MM.1S (cell line): ENCODE data around the gene ADIPOR2.
A peak's percentile ranks its signal among the peaks of the same experiment; 100 is the strongest.

Experiments
- DNase-seq: peaks from one replicate; pipeline ENCODE4 v3.0.0-alpha.2; 2015
- H2AFZ ChIP-seq: fragments of 300-600 bp; sonication (generic); 2 replicates; pipeline ENCODE4 v1.6.0; 2016; ENCODE audit warnings: antibody characterized with exemption, low read length
- H3F3A ChIP-seq: fragments of 300-600 bp; sonication (generic); 2 replicates; pipeline ENCODE4 v1.6.1; 2016; ENCODE audit warnings: mild to moderate bottlenecking, antibody characterized with exemption, low read length, moderate library complexity, mixed read lengths; ENCODE audit not compliant: insufficient read depth
- H3K27ac ChIP-seq: fragments of 300-600 bp; sonication (generic); 2 replicates; pipeline ENCODE4 v1.5.1; 2016; ENCODE audit warnings: mild to moderate bottlenecking, low read length
- H3K27me3 ChIP-seq: fragments of 300-600 bp; sonication (generic); replicated peaks from 2 replicates; pipeline ENCODE4 v1.6.0; 2016; ENCODE audit warnings: low read length; ENCODE audit not compliant: insufficient read depth
- H3K36me3 ChIP-seq: fragments of 300-600 bp; sonication (generic); replicated peaks from 2 replicates; pipeline ENCODE4 v1.6.1; 2016; ENCODE audit warnings: mild to moderate bottlenecking, low read length, mixed read lengths; ENCODE audit not compliant: insufficient read depth
- H3K4me1 ChIP-seq: fragments of 300-600 bp; sonication (generic); 2 replicates; pipeline ENCODE4 v1.6.1; 2016; ENCODE audit warnings: low read length, mixed read lengths
- H3K4me2 ChIP-seq: fragments of 300-600 bp; sonication (generic); 2 replicates; pipeline ENCODE4 v1.6.0; 2016; ENCODE audit warnings: low read depth, low read length
- H3K4me3 ChIP-seq: fragments of 300-600 bp; sonication (generic); 2 replicates; pipeline ENCODE4 v1.5.1; 2016; ENCODE audit warnings: low read length, mixed read lengths
- H3K79me2 ChIP-seq: fragments of 300-600 bp; sonication (generic); 2 replicates; pipeline ENCODE4 v1.6.1; 2016; ENCODE audit warnings: mixed run types, low read length, mixed read lengths
- H3K9ac ChIP-seq: fragments of 300-600 bp; sonication (generic); 2 replicates; pipeline ENCODE4 v1.6.1; 2016; ENCODE audit warnings: low read length, mixed read lengths
- H3K9me2 ChIP-seq: fragments of 300-600 bp; sonication (generic); replicated peaks from 2 replicates; pipeline ENCODE4 v1.6.1; 2016; ENCODE audit warnings: mild to moderate bottlenecking, low read length, mixed read lengths; ENCODE audit not compliant: insufficient read depth
- H3K9me3 ChIP-seq: fragments of 300-600 bp; sonication (generic); replicated peaks from 2 replicates; pipeline ENCODE4 v1.6.1; 2016; ENCODE audit warnings: mild to moderate bottlenecking, low read length, mixed read lengths; ENCODE audit not compliant: insufficient read depth
- H4K20me1 ChIP-seq: fragments of 300-600 bp; sonication (generic); 2 replicates; pipeline ENCODE4 v1.6.1; 2016; ENCODE audit warnings: mild to moderate bottlenecking, low read length, moderate library complexity, mixed read lengths; ENCODE audit not compliant: insufficient read depth
- CTCF ChIP-seq: fragments of 300-600 bp; sonication (generic); IDR thresholded peaks from 2 replicates; pipeline ENCODE4 v1.5.1; 2016; ENCODE audit warnings: antibody characterized with exemption, low read length, mixed read lengths
- EZH2 ChIP-seq: fragments of 300-600 bp; sonication (generic); optimal IDR thresholded peaks from 2 replicates; pipeline ENCODE3; 2017; ENCODE audit warnings: low read depth, mild to moderate bottlenecking, antibody characterized with exemption, low read length, mixed read lengths
- EZH2phosphoT487 ChIP-seq: fragments of 300-600 bp; sonication (generic); IDR thresholded peaks from 2 replicates; pipeline ENCODE4 v1.6.1; 2018; ENCODE audit warnings: antibody characterized with exemption, low read length

The ADIPOR2 gene

GRCh38 chr12:1794440-1795090 is 103.7 kb downstream of the ADIPOR2 start:
- no peak for DNase-seq
- no peak for TF ChIP-seq EZH2
- TF ChIP-seq EZH2phosphoT487 = no peak
- TF ChIP-seq CTCF = no peak
- H3K9ac ChIP-seq = no peak overlapping the region
- H3K9me3 ChIP-seq = no peaks in the 10 kb centered on the region
- H3K36me3 ChIP-seq = no peaks in the 10 kb centered on the region
- H2AFZ ChIP-seq = no peak overlapping the region
- H3K79me2 ChIP-seq = no peaks in the 10 kb centered on the region
- H3K27ac ChIP-seq = no peak overlapping the region
- H3K4me1 ChIP-seq = no peaks in the 10 kb centered on the region
- H3K9me2 ChIP-seq = no peaks in the 10 kb centered on the region
- H3K4me2 ChIP-seq = no peak overlapping the region
- no peaks in the 10 kb centered on the region for H3F3A ChIP-seq
- H3K27me3 ChIP-seq = peaks cover 4% of the 10 kb centered on the region; the same call in 1 of the 2 replicates
- no peaks in the 10 kb centered on the region for H4K20me1 ChIP-seq
- H3K4me3 ChIP-seq = no peak overlapping the region

- no peaks in the 10 kb centered on the region for H3K9me2 ChIP-seq
- TF ChIP-seq EZH2phosphoT487 (no peak), EZH2 (no peak), CTCF (no peak)
Observed at GRCh38 chr12:1795221-1795784, 104.4 kb downstream of the ADIPOR2 start.

GRCh38 chr12:1795785-1796514 is 105.1 kb downstream of the ADIPOR2 start:
- H3K27ac ChIP-seq = no peak overlapping the region
- H3K4me3 ChIP-seq = peak overlapping the region; percentile 81
- TF ChIP-seq EZH2 = no peak
- peak; percentile 92 for TF ChIP-seq CTCF
- no peak for TF ChIP-seq EZH2phosphoT487

More at GRCh38 chr12:1795221-1795784, 104.4 kb downstream of the ADIPOR2 start:
- Histone ChIP-seq H4K20me1 (no peaks in the 10 kb centered on the region), H3K79me2 (no peaks in the 10 kb centered on the region), H3K9me3 (no peaks in the 10 kb centered on the region), H3K4me3 (no peak overlapping the region; the same call in 1 of the 2 replicates), H3K27ac (no peak overlapping the region), H3K36me3 (no peaks in the 10 kb centered on the region), H3K4me1 (no peaks in the 10 kb centered on the region), H3K9ac (peak overlapping the region; percentile 34; the same call in 1 of the 2 replicates), H3F3A (no peaks in the 10 kb centered on the region), H2AFZ (peak overlapping the region; percentile 87), H3K27me3 (peaks cover 4% of the 10 kb centered on the region; the same call in 1 of the 2 replicates), H3K4me2 (peak overlapping the region; percentile 99)
- DNase-seq = no peak

More at GRCh38 chr12:1795785-1796514, 105.1 kb downstream of the ADIPOR2 start:
- Histone ChIP-seq H3K79me2 (no peaks in the 10 kb centered on the region), H3F3A (no peaks in the 10 kb centered on the region), H3K9me2 (no peaks in the 10 kb centered on the region), H4K20me1 (no peaks in the 10 kb centered on the region), H3K4me2 (peak overlapping the region; percentile 99), H3K27me3 (peaks cover 4% of the 10 kb centered on the region; the same call in 1 of the 2 replicates), H3K9me3 (no peaks in the 10 kb centered on the region), H3K9ac (peak overlapping the region; percentile 70), H3K36me3 (no peaks in the 10 kb centered on the region), H3K4me1 (no peaks in the 10 kb centered on the region), H2AFZ (peak overlapping the region; percentile 96)
- peak; percentile 91 for DNase-seq
